B cell (primary cell): Measurements from ENCODE around the gene CDRT4. TPM values are rescaled to one million over a fixed set of nuclear protein-coding genes. Genes with fewer than 3 reads are reported as not detected.

Source experiments
- ATAC-seq: fragments of 200-7000 bp; cut with Tn5 transposase; one replicate; pipeline ENCODE4 v1.10.0; 2021; ENCODE audit warnings: low read depth, mild to moderate bottlenecking, moderate number of reproducible peaks, moderate library complexity
- CTCF ChIA-PET: fragments of 350-600 bp; sonication (Branson Sonifier 250); formaldehyde crosslinking; loops from one replicate; lab custom pipeline; 2021; ENCODE audit warnings: antibody characterized with exemption, inconsistent platforms; lab: Charles Lee
- POLR2A ChIA-PET: fragments of 350-600 bp; sonication (Branson Sonifier 250); formaldehyde crosslinking; loops from one replicate; lab custom pipeline; 2021; ENCODE audit warnings: antibody characterized with exemption; lab: Charles Lee
- DNase-seq: peaks from one replicate; pipeline ENCODE4 v3.0.0; 2013
- H2AFZ ChIP-seq: 2 replicates; pipeline ENCODE4 v1.6.1; 2012; ENCODE audit warnings: mild to moderate bottlenecking, low read depth, low read length; ENCODE audit not compliant: insufficient read depth, poor library complexity, severe bottlenecking
- H3K27ac ChIP-seq, 2 donors: 1 replicate in 1 of 2; 2 replicates in 1 of 2; pipeline ENCODE4 v1.5.1; 2012 to 2013; ENCODE audit warnings: low read length in 2 of 2, mild to moderate bottlenecking in 2 of 2, moderate library complexity in 1 of 2
- H3K27me3 ChIP-seq, 4 experiments: fragments of 200-600 bp in 1 of 4; sonication (generic) in 1 of 4; replicated peaks in 1 of 4; 1 replicate in 2 of 4; 2 replicates in 2 of 4; pipeline versions ENCODE4 v1.6.1 to v1.7.0; 2013 to 2016; ENCODE audit warnings: low read length in 3 of 4, mild to moderate bottlenecking in 2 of 4, mixed read lengths in 1 of 4, moderate library complexity in 1 of 4; ENCODE audit not compliant: insufficient read depth in 4 of 4, control insufficient read depth in 3 of 4; ENCODE audit errors: control extremely low read depth in 1 of 4
- H3K36me3 ChIP-seq, 2 experiments: replicated peaks in 1 of 2; 1 replicate in 1 of 2; 2 replicates in 1 of 2; pipeline versions ENCODE4 v1.6.1 to v1.7.1; 2013; ENCODE audit warnings: low read length in 1 of 2; ENCODE audit not compliant: insufficient read depth in 2 of 2, control insufficient read depth in 1 of 2; ENCODE audit errors: control extremely low read depth in 1 of 2, extremely low read depth in 1 of 2
- H3K4me1 ChIP-seq, 2 donors: fragments of 200-600 bp in 1 of 2; sonication (generic) in 1 of 2; 1 replicate in 1 of 2; 2 replicates in 1 of 2; pipeline versions ENCODE4 v1.5.1 to v1.6.1; 2013 to 2017; ENCODE audit warnings: low read length in 2 of 2; ENCODE audit not compliant: control insufficient read depth in 2 of 2, insufficient read depth in 2 of 2
- H3K4me2 ChIP-seq: replicated peaks from 2 replicates; pipeline ENCODE3; 2012; ENCODE audit warnings: mild to moderate bottlenecking, low read depth, low read length; ENCODE audit not compliant: poor library complexity, severe bottlenecking
- H3K4me3 ChIP-seq, 5 experiments: fragments of 200-600 bp in 1 of 5; sonication (generic) in 1 of 5; 1 replicate in 3 of 5; 2 replicates in 2 of 5; pipeline versions ENCODE4 v1.5.1 to v1.7.0; 2011 to 2016; ENCODE audit warnings: low read length in 4 of 5, mild to moderate bottlenecking in 4 of 5, low read depth in 2 of 5, control low read depth in 1 of 5, moderate library complexity in 1 of 5; ENCODE audit not compliant: insufficient read depth in 1 of 5; ENCODE audit errors: control extremely low read depth in 1 of 5, extremely low read depth in 1 of 5
- H3K79me2 ChIP-seq: fragments of 200-600 bp; sonication (generic); one replicate; pipeline ENCODE4 v1.6.0; 2016; ENCODE audit warnings: low read length; ENCODE audit not compliant: control insufficient read depth, insufficient read depth
- H3K9ac ChIP-seq: fragments of 200-600 bp; sonication (generic); 2 replicates; pipeline ENCODE4 v1.6.1; 2017; ENCODE audit warnings: mild to moderate bottlenecking, low read length, moderate library complexity
- H3K9me3 ChIP-seq, 3 donors: one replicate each; pipeline versions ENCODE4 v1.6.1 to v1.7.1; 2013; ENCODE audit warnings: low read length in 2 of 3; ENCODE audit not compliant: control insufficient read depth in 2 of 3, insufficient read depth in 1 of 3; ENCODE audit errors: control extremely low read depth in 1 of 3
- H4K20me1 ChIP-seq: 2 replicates; pipeline ENCODE4 v1.6.0; 2012; ENCODE audit warnings: mild to moderate bottlenecking, low read length; ENCODE audit not compliant: insufficient read depth, control insufficient read depth, poor library complexity, severe bottlenecking
- H3K27ac Mint-ChIP-seq: one replicate; pipeline ENCODE4 v1.8.0; 2021; ENCODE audit warnings: mixed read lengths
- H3K27me3 Mint-ChIP-seq: one replicate; pipeline ENCODE4 v1.8.0; 2021; ENCODE audit warnings: mixed read lengths
- H3K4me1 Mint-ChIP-seq: one replicate; pipeline ENCODE4 v1.8.0; 2021; ENCODE audit warnings: mixed read lengths
- H3K4me3 Mint-ChIP-seq: one replicate; pipeline ENCODE4 v1.8.0; 2021; ENCODE audit warnings: mixed read lengths
- H3K9me3 Mint-ChIP-seq: one replicate; pipeline ENCODE4 v1.8.0; 2022; ENCODE audit warnings: mixed read lengths; ENCODE audit not compliant: insufficient read depth
- CTCF ChIP-seq: fragments of 200-600 bp; IDR thresholded peaks from one replicate; pipeline ENCODE4 v1.8.0; 2022; ENCODE audit warnings: antibody characterized with exemption, mild to moderate bottlenecking
- EZH2 ChIP-seq: IDR thresholded peaks from 2 replicates; pipeline ENCODE4 v1.6.1; 2012; ENCODE audit warnings: borderline replicate concordance, low read depth, mild to moderate bottlenecking, moderate library complexity, low read length; ENCODE audit not compliant: insufficient read depth, poor library complexity, severe bottlenecking
- WGBS: methylation state at CpG from one replicate; pipeline ENCODE4 v1.1.5; 2013; ENCODE audit warnings: missing lambda C conversion rate; ENCODE audit not compliant: insufficient coverage; 5-methylcytosine and 5-hydroxymethylcytosine counted together
- intact Hi-C: fragments of 100-400 bp; cut with micrococcal nuclease; formaldehyde crosslinking; loops from one replicate; pipeline ENCODE4 v1.10.0; 2022
- polyA plus RNA-seq: library from polyadenylated mRNA; depleted of rRNA; stranded (reverse); fragments of >200 nt; gene quantifications from 2 replicates; pipeline ENCODE4 v1.2.3, GENCODE V29; 2012
- total RNA-seq, 2 donors: library from RNA; stranded (reverse); fragments of 120-200 nt in 1 of 2; gene quantifications; 1 replicate in 1 of 2; 2 replicates in 1 of 2; pipeline versions ENCODE4 v1.2.3 to v1.2.4, GENCODE V29; 2013 to 2022

The CDRT4 gene
- total and polyA plus RNA-seq, 2 donors (not counting 1 experiment from before 2014, with no cell fraction given) = 11.6 to 23.0 TPM

- Histone ChIP-seq H2AFZ (no peak overlapping the region), H4K20me1 (no peaks in the 10 kb centered on the region), H3K4me3 (no peak overlapping the region), H3K27me3 (no peaks in the 10 kb centered on the region), H3K9ac (no peak overlapping the region), H3K36me3 (peaks cover 0 to 7% of the 10 kb centered on the region in 2 experiments), H3K4me1 (no peaks in the 10 kb centered on the region), H3K27ac (no peak overlapping the region), H3K4me2 (no peak overlapping the region), H3K9me3 (no peaks in the 10 kb centered on the region), H3K79me2 (no peaks in the 10 kb centered on the region)
- peaks cover 2% of the 10 kb centered on the region for H3K4me1 Mint-ChIP-seq
- no CpG with 5 or more reads among the region's 2 CpGs for WGBS
- ATAC-seq = no peak
- no peak for DNase-seq
- CTCF ChIA-PET = interaction anchor here (1.4 kb wide), 1 partner anchor 10 kb away, joined by 3 read pairs; no protein-coding TSS in a partner anchor
- H3K9me3 Mint-ChIP-seq = no peaks in the 10 kb centered on the region
- no peaks in the 10 kb centered on the region for H3K27me3 Mint-ChIP-seq
- no peak for TF ChIP-seq EZH2
- no peak for TF ChIP-seq CTCF
- H3K27ac Mint-ChIP-seq = no peak overlapping the region
- no peak overlapping the region for H3K4me3 Mint-ChIP-seq
- intact Hi-C loops = no loop called here
- POLR2A ChIA-PET = no interaction called here
These were observed 47.0 kb upstream of the CDRT4 start for GRCh38 chr17:15514469-15514868.

DNA sequence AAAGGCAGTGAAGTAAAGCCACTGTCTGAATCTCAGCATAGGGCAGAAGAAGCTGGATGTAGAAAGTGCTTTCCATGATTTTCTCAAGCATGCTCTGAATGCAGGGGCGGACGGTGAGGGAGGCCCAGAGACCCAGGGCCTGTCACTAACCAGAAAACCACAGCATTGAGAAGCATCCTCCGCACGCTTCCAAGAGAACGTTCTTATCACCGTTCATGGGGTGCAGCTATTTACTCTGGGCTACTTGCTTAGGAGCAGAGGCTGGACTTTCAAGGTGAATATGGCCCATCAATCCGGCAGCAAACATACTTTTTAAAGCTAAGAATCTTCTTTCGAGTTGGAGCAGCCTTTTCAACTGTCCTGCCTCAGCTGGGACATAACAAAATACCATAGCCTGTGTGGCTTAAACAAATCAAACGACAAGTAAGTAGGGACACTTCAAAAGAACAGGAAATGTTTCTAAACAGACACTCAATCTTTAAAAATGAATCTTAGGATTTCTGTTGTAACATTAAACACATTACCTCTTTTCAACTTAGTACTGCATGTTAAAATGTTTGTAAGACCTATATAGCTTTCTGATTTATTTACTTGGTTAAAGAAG lies 46.5 kb upstream of the CDRT4 start:
- no peak overlapping the region for H3K27ac Mint-ChIP-seq
- intact Hi-C loops = no loop called here
- no peak overlapping the region for H3K4me3 Mint-ChIP-seq
- ChIA-PET CTCF (interaction anchor here (1.4 kb wide), 1 partner anchor 9 kb away, joined by 3 read pairs; no protein-coding TSS in a partner anchor), POLR2A (no interaction called here)
- Histone ChIP-seq H2AFZ (no peak overlapping the region), H3K36me3 (peaks cover 0 to 7% of the 10 kb centered on the region in 2 experiments), H3K4me1 (no peaks in the 10 kb centered on the region), H3K9me3 (no peaks in the 10 kb centered on the region), H3K4me3 (no peak overlapping the region), H3K79me2 (no peaks in the 10 kb centered on the region), H3K27me3 (no peaks in the 10 kb centered on the region), H3K27ac (no peak overlapping the region), H3K4me2 (no peak overlapping the region), H3K9ac (no peak overlapping the region), H4K20me1 (no peaks in the 10 kb centered on the region)
- 93% methylated on average over 7 of the region's 9 CpGs for WGBS
- DNase-seq (no peak), ATAC-seq (no peak)
- H3K9me3 Mint-ChIP-seq = no peaks in the 10 kb centered on the region
- H3K27me3 Mint-ChIP-seq = no peaks in the 10 kb centered on the region
- H3K4me1 Mint-ChIP-seq = peaks cover 2% of the 10 kb centered on the region
- TF ChIP-seq EZH2 (no peak), CTCF (no peak)
